SK-N-SH (cell line): ENCODE results near the gene ANO2. TPM values are rescaled to one million over a fixed set of nuclear protein-coding genes. Genes with fewer than 3 reads are reported as not detected.

Experiments
- CTCF ChIA-PET: fragments of 300-600, 350-600 bp; formaldehyde crosslinking; extraction: SDS; loops from one replicate; lab custom pipeline; 2021; lab: Yijun Ruan, JAX
- POLR2A ChIA-PET: fragments of 350-600 bp; sonication (Branson Sonifier 250); formaldehyde crosslinking; extraction: SDS; loops from one replicate; lab custom pipeline; 2020; ENCODE audit warnings: antibody characterized with exemption, inconsistent platforms; lab: Yijun Ruan, JAX
- DNase-seq: peaks from one replicate; pipeline ENCODE4 v3.0.0; 2012
- H2AFZ ChIP-seq: fragments of 200-600 bp; sonication (generic); 2 replicates; pipeline ENCODE4 v1.8.1; 2016; ENCODE audit warnings: antibody characterized with exemption, mild to moderate bottlenecking, low read depth
- H3F3A ChIP-seq: fragments of 200-600 bp; sonication (generic); replicated peaks from 2 replicates; pipeline ENCODE3; 2016; ENCODE audit warnings: antibody characterized with exemption, mild to moderate bottlenecking; ENCODE audit not compliant: insufficient read depth
- H3K27ac ChIP-seq, 2 experiments: fragments of 200-500 bp in 1 of 2; fragments of 200-600 bp in 1 of 2; sonication (Bioruptor generic) in 1 of 2; sonication (generic), shearing (Covaris generic) in 1 of 2; 2 replicates each; pipeline versions ENCODE4 v1.5.1 to v1.6.1; 2014 to 2016; ENCODE audit warnings: low read depth in 2 of 2, inconsistent platforms in 1 of 2, low read length in 1 of 2, mild to moderate bottlenecking in 1 of 2, mixed read lengths in 1 of 2
- H3K27me3 ChIP-seq: fragments of 200-600 bp; sonication (generic), shearing (Covaris generic); 2 replicates; pipeline ENCODE4 v1.6.1; 2016; ENCODE audit warnings: mixed run types; ENCODE audit not compliant: insufficient read depth
- H3K36me3 ChIP-seq, 2 experiments: fragments of 200-500 bp in 1 of 2; fragments of 200-600 bp in 1 of 2; sonication (Bioruptor generic) in 1 of 2; sonication (generic) in 1 of 2; replicated peaks in 1 of 2; 2 replicates each; pipeline versions ENCODE3 to v1.5.1; 2014 to 2016; ENCODE audit warnings: low read length in 1 of 2, mild to moderate bottlenecking in 1 of 2; ENCODE audit not compliant: insufficient read depth in 2 of 2, control insufficient read depth in 1 of 2
- H3K4me1 ChIP-seq, 2 experiments: fragments of 200-500 bp in 1 of 2; fragments of 200-600 bp in 1 of 2; sonication (Bioruptor generic) in 1 of 2; sonication (generic), shearing (Covaris generic) in 1 of 2; 2 replicates each; pipeline versions ENCODE4 v1.5.1 to v1.6.1; 2014 to 2016; ENCODE audit warnings: low read depth in 1 of 2, low read length in 1 of 2, mixed run types in 1 of 2; ENCODE audit not compliant: insufficient read depth in 2 of 2, control insufficient read depth in 1 of 2
- H3K4me2 ChIP-seq: fragments of 200-600 bp; sonication (generic), shearing (Covaris generic); 2 replicates; pipeline ENCODE4 v1.6.1; 2017; ENCODE audit warnings: mixed run types
- H3K4me3 ChIP-seq, 2 experiments: fragments of 200-500 bp in 1 of 2; fragments of 200-600 bp in 1 of 2; sonication (Bioruptor generic) in 1 of 2; sonication (generic), shearing (Covaris generic) in 1 of 2; 2 replicates each; pipeline versions ENCODE4 v1.5.1 to v1.8.1; 2014 to 2016; ENCODE audit warnings: low read depth in 2 of 2, inconsistent platforms in 1 of 2, low read length in 1 of 2, mild to moderate bottlenecking in 1 of 2, mixed read lengths in 1 of 2, moderate library complexity in 1 of 2
- H3K79me2 ChIP-seq: fragments of 200-600 bp; sonication (generic); 2 replicates; pipeline ENCODE4 v1.8.1; 2017; ENCODE audit warnings: mild to moderate bottlenecking; ENCODE audit not compliant: insufficient read depth
- H3K9ac ChIP-seq: fragments of 200-600 bp; sonication (generic); 2 replicates; pipeline ENCODE4 v1.6.1; 2017; ENCODE audit warnings: mixed run types
- H3K9me2 ChIP-seq: fragments of 200-600 bp; sonication (generic); 2 replicates; pipeline ENCODE4 v1.6.1; 2017; ENCODE audit warnings: mixed run types
- H3K9me3 ChIP-seq: fragments of 200-600 bp; sonication (generic); 2 replicates; pipeline ENCODE4 v1.6.1; 2017; ENCODE audit warnings: mixed run types, mild to moderate bottlenecking, moderate library complexity
- H4K20me1 ChIP-seq: fragments of 200-600 bp; sonication (generic); 2 replicates; pipeline ENCODE4 v1.6.1; 2017; ENCODE audit warnings: mild to moderate bottlenecking, mixed run types; ENCODE audit not compliant: insufficient read depth
- CHD2 ChIP-seq: fragments of 150-350 bp; IDR thresholded peaks from 2 replicates; pipeline ENCODE4 v1.6.1; 2018; ENCODE audit warnings: low read length; ENCODE audit not compliant: partially characterized antibody
- CTCF ChIP-seq: fragments of 200-600 bp; sonication (generic); IDR thresholded peaks from 2 replicates; pipeline ENCODE4 v1.6.1; 2017; ENCODE audit warnings: antibody characterized with exemption, mild to moderate bottlenecking, moderate library complexity
- ELF1 ChIP-seq: IDR thresholded peaks from 2 replicates; pipeline ENCODE4 v1.4.0; 2012
- EZH2phosphoT487 ChIP-seq: fragments of 200-600 bp; sonication (generic); IDR thresholded peaks from 2 replicates; pipeline ENCODE4 v1.6.1; 2017; ENCODE audit warnings: low read depth, mixed run types, mild to moderate bottlenecking, antibody characterized with exemption, moderate library complexity, borderline replicate concordance
- FOXM1 ChIP-seq: IDR thresholded peaks from 2 replicates; pipeline ENCODE4 v1.4.0; 2012; ENCODE audit warnings: low read depth, mild to moderate bottlenecking
- GATA2 ChIP-seq: sonication (generic); formaldehyde crosslinking; IDR thresholded peaks from 2 replicates; pipeline ENCODE4 v1.5.0; 2020; ENCODE audit warnings: mild to moderate bottlenecking, missing genetic modification reagents
- JUND ChIP-seq: IDR thresholded peaks from 2 replicates; pipeline ENCODE4 v1.4.0; 2012
- MAX ChIP-seq: IDR thresholded peaks from 2 replicates; pipeline ENCODE4 v1.4.0; 2012; ENCODE audit warnings: low read depth
- MEF2A ChIP-seq: IDR thresholded peaks from 2 replicates; pipeline ENCODE4 v1.4.0; 2012; ENCODE audit warnings: low read depth, borderline replicate concordance
- NRF1 ChIP-seq: IDR thresholded peaks from 2 replicates; pipeline ENCODE4 v1.6.1; 2012; ENCODE audit warnings: low read depth, mild to moderate bottlenecking, low read length
- POLR2AphosphoS5 ChIP-seq: IDR thresholded peaks from 2 replicates; pipeline ENCODE4 v1.6.1; 2012; ENCODE audit warnings: low read depth, low read length
- RCOR1 ChIP-seq: fragments of 150-350 bp; IDR thresholded peaks from 2 replicates; pipeline ENCODE4 v1.6.1; 2017; ENCODE audit warnings: antibody characterized with exemption, low read length
- RFX5 ChIP-seq: IDR thresholded peaks from 2 replicates; pipeline ENCODE4 v1.6.1; 2012; ENCODE audit warnings: mild to moderate bottlenecking, improper control_type of control experiment, low read length
- RXRA ChIP-seq: IDR thresholded peaks from 2 replicates; pipeline ENCODE4 v1.4.0; 2012; ENCODE audit warnings: low read depth, mild to moderate bottlenecking, borderline replicate concordance
- SIN3A ChIP-seq: IDR thresholded peaks from 2 replicates; pipeline ENCODE4 v1.6.1; 2012; ENCODE audit warnings: low read depth, mild to moderate bottlenecking, low read length, moderate library complexity, borderline replicate concordance
- USF2 ChIP-seq: fragments of 150-350 bp; IDR thresholded peaks from 2 replicates; pipeline ENCODE4 v1.6.1; 2017; ENCODE audit warnings: antibody characterized with exemption, low read length, low read depth, borderline replicate concordance
- YY1 ChIP-seq: IDR thresholded peaks from 2 replicates; pipeline ENCODE4 v1.4.0; 2012; ENCODE audit warnings: low read depth, mild to moderate bottlenecking
- WGBS: methylation state at CpG from one replicate; pipeline ENCODE4 v1.1.6; 2017; ENCODE audit warnings: low lambda C conversion rate; 5-methylcytosine and 5-hydroxymethylcytosine counted together
- polyA plus RNA-seq, 3 experiments: library from polyadenylated mRNA; depleted of rRNA; stranded (reverse); fragments of >200 nt; gene quantifications; 2 replicates each; pipeline ENCODE4 v1.2.3, GENCODE V29; 2012

ANO2 gene
- polyA plus RNA-seq, 1 of the 3 experiments (the other 2 are of a cell fraction): not detected

- no peak overlapping the region for H3K27ac ChIP-seq
- H3F3A ChIP-seq: no peaks in the 10 kb centered on the region
- H3K4me2 ChIP-seq: no peak overlapping the region
- ChIA-PET CTCF (no interaction called here), POLR2A (no interaction called here)
- no peak overlapping the region for H3K9ac ChIP-seq
- no peak overlapping the region for H2AFZ ChIP-seq
- no peaks in the 10 kb centered on the region for H3K9me3 ChIP-seq
- H3K36me3 ChIP-seq: no peaks in the 10 kb centered on the region
- DNase-seq: no peak
- H4K20me1 ChIP-seq: no peaks in the 10 kb centered on the region
- no peaks in the 10 kb centered on the region for H3K4me1 ChIP-seq
- TF ChIP-seq RFX5: no peak
- TF ChIP-seq RCOR1: no peak
- no peak for TF ChIP-seq POLR2AphosphoS5
- no peak for TF ChIP-seq MAX
- no peak for TF ChIP-seq GATA2
- no peak for TF ChIP-seq USF2
- no peak for TF ChIP-seq FOXM1
- WGBS: 2% methylated on average over 6 of the region's 6 CpGs
- H3K4me3 ChIP-seq: no peak overlapping the region
- no peaks in the 10 kb centered on the region for H3K9me2 ChIP-seq
- peaks cover 22% of the 10 kb centered on the region for H3K27me3 ChIP-seq
- H3K79me2 ChIP-seq: no peaks in the 10 kb centered on the region
These were observed 250.2 kb downstream of the ANO2 start for GRCh38 chr12:5694759-5695409.

- WGBS: 11% methylated on average over 7 of the region's 7 CpGs
- CTCF ChIA-PET: no interaction called here
- TF ChIP-seq ELF1: no peak
- no peak for TF ChIP-seq SIN3A
- no peak for TF ChIP-seq GATA2
- no peak for TF ChIP-seq YY1
- TF ChIP-seq MEF2A: no peak
- no peak for TF ChIP-seq CTCF
- TF ChIP-seq NRF1: no peak
- no peak for TF ChIP-seq JUND
- no peak for TF ChIP-seq RXRA
- no peak for TF ChIP-seq CHD2
- no peak for TF ChIP-seq POLR2AphosphoS5
- TF ChIP-seq EZH2phosphoT487: no peak
- no peaks in the 10 kb centered on the region for H3F3A ChIP-seq
- H3K9me2 ChIP-seq: no peaks in the 10 kb centered on the region
- H3K79me2 ChIP-seq: no peaks in the 10 kb centered on the region
- H3K9ac ChIP-seq: no peak overlapping the region
- POLR2A ChIA-PET: no interaction called here
- H3K4me2 ChIP-seq: no peak overlapping the region
- H3K27me3 ChIP-seq: peaks cover 22% of the 10 kb centered on the region
- no peak overlapping the region for H3K4me3 ChIP-seq
- H3K27ac ChIP-seq: no peak overlapping the region
- H2AFZ ChIP-seq: no peak overlapping the region
- no peaks in the 10 kb centered on the region for H4K20me1 ChIP-seq
- H3K4me1 ChIP-seq: no peaks in the 10 kb centered on the region
- H3K9me3 ChIP-seq: no peaks in the 10 kb centered on the region
- no peak for DNase-seq
- no peaks in the 10 kb centered on the region for H3K36me3 ChIP-seq
These were observed 252.2 kb downstream of the ANO2 start for GRCh38 chr12:5692850-5693249.
